ENCODE data around the gene PTPMT1. TPM values are rescaled to one million over a fixed set of nuclear protein-coding genes. Genes with fewer than 3 reads are reported as not detected.

The PTPMT1 gene
- total and polyA plus RNA-seq, 2 donors from 2014 or later: 34.6 to 90.3 TPM

- no peak for TF ChIP-seq CTCF (IDR thresholded peaks at IDR 0.05; ENCODE audit: borderline replicate concordance, extremely low read depth, insufficient read depth)
- Histone ChIP-seq H3K4me1 (ENCODE audit: control insufficient read depth in 2 of 3, insufficient read depth in 2 of 3, low read depth in 1 of 3, low read length in 3 of 3) (no peaks in the 10 kb centered on the region), H3K9ac (ENCODE audit: low read length in 3 of 3) (no peak overlapping the region), H3K27me3 (ENCODE audit: control insufficient read depth, insufficient read depth, low read length) (no peaks in the 10 kb centered on the region), H3K36me3 (ENCODE audit: control insufficient read depth in 2 of 3, insufficient read depth in 3 of 3, low read length in 3 of 3) (peaks cover 0 to 8% (median 2%) of the 10 kb centered on the region in 3 donors), H3K27ac (ENCODE audit: low read depth in 2 of 2, low read length in 2 of 2) (no peak overlapping the region), H3K4me3 (ENCODE audit: low read length in 3 of 3) (no peak overlapping the region), H3K9me3 (ENCODE audit: control insufficient read depth in 2 of 3, insufficient read depth in 1 of 3, low read length in 3 of 3) (no peaks in the 10 kb centered on the region)
- DNase-seq (no peak), FAIRE-seq (no peak)
- intact Hi-C loops (cut with DNase I): no loop called here
These were observed 40.5 kb downstream of the PTPMT1 start for GRCh38 chr11:47605921-47606320.

- Histone ChIP-seq H3K4me3 (ENCODE audit: low read length in 3 of 3) (no peak overlapping the region), H3K4me1 (ENCODE audit: control insufficient read depth in 2 of 3, insufficient read depth in 2 of 3, low read depth in 1 of 3, low read length in 3 of 3) (no peaks in the 10 kb centered on the region), H3K27ac (ENCODE audit: low read depth in 2 of 2, low read length in 2 of 2) (no peak overlapping the region), H3K36me3 (ENCODE audit: control insufficient read depth in 2 of 3, insufficient read depth in 3 of 3, low read length in 3 of 3) (peaks cover 0 to 14% (median 2%) of the 10 kb centered on the region in 3 donors), H3K27me3 (ENCODE audit: control insufficient read depth, insufficient read depth, low read length) (no peaks in the 10 kb centered on the region), H3K9me3 (ENCODE audit: control insufficient read depth in 2 of 3, insufficient read depth in 1 of 3, low read length in 3 of 3) (no peaks in the 10 kb centered on the region), H3K9ac (ENCODE audit: low read length in 3 of 3) (no peak overlapping the region)
- TF ChIP-seq CTCF (IDR thresholded peaks at IDR 0.05; ENCODE audit: borderline replicate concordance, extremely low read depth, insufficient read depth): no peak
- FAIRE-seq (no peak), DNase-seq (peak in 2 of 5 donors; percentile 20 to 29)
- intact Hi-C loops (cut with DNase I): no loop called here
These were observed 41.3 kb downstream of the PTPMT1 start for GRCh38 chr11:47606731-47607130.

- no peak for FAIRE-seq
- Histone ChIP-seq H3K27ac (ENCODE audit: low read depth in 2 of 2, low read length in 2 of 2) (no peak overlapping the region), H3K4me3 (ENCODE audit: low read length in 3 of 3) (no peak overlapping the region), H3K9me3 (ENCODE audit: control insufficient read depth in 2 of 3, insufficient read depth in 1 of 3, low read length in 3 of 3) (no peaks in the 10 kb centered on the region), H3K9ac (ENCODE audit: low read length in 3 of 3) (no peak overlapping the region), H3K36me3 (ENCODE audit: control insufficient read depth in 2 of 3, insufficient read depth in 3 of 3, low read length in 3 of 3) (peaks cover 0 to 15% (median 2%) of the 10 kb centered on the region in 3 donors), H3K4me1 (ENCODE audit: control insufficient read depth in 2 of 3, insufficient read depth in 2 of 3, low read depth in 1 of 3, low read length in 3 of 3) (no peaks in the 10 kb centered on the region), H3K27me3 (ENCODE audit: control insufficient read depth, insufficient read depth, low read length) (no peaks in the 10 kb centered on the region)
- peak in 2 of 5 donors; percentile 27 to 34 for DNase-seq
- TF ChIP-seq CTCF (IDR thresholded peaks at IDR 0.05; ENCODE audit: borderline replicate concordance, extremely low read depth, insufficient read depth): no peak
- intact Hi-C loops (cut with DNase I): no loop called here
These were observed 42.0 kb downstream of the PTPMT1 start for GRCh38 chr11:47607380-47607779.

- Histone ChIP-seq H3K4me3 (ENCODE audit: low read length in 3 of 3) (no peak overlapping the region), H3K9me3 (ENCODE audit: control insufficient read depth in 2 of 3, insufficient read depth in 1 of 3, low read length in 3 of 3) (no peaks in the 10 kb centered on the region), H3K36me3 (ENCODE audit: control insufficient read depth in 2 of 3, insufficient read depth in 3 of 3, low read length in 3 of 3) (peaks cover 0 to 15% (median 2%) of the 10 kb centered on the region in 3 donors), H3K9ac (ENCODE audit: low read length in 3 of 3) (no peak overlapping the region), H3K27me3 (ENCODE audit: control insufficient read depth, insufficient read depth, low read length) (no peaks in the 10 kb centered on the region), H3K4me1 (ENCODE audit: control insufficient read depth in 2 of 3, insufficient read depth in 2 of 3, low read depth in 1 of 3, low read length in 3 of 3) (no peaks in the 10 kb centered on the region), H3K27ac (ENCODE audit: low read depth in 2 of 2, low read length in 2 of 2) (no peak overlapping the region)
- DNase-seq (no peak), FAIRE-seq (no peak)
- TF ChIP-seq CTCF (IDR thresholded peaks at IDR 0.05; ENCODE audit: borderline replicate concordance, extremely low read depth, insufficient read depth): no peak
- intact Hi-C loops (cut with DNase I): no loop called here
These were observed 44.3 kb downstream of the PTPMT1 start for GRCh38 chr11:47609675-47610074.

Measured in kidney (tissue), 14 donors.